Kidney capillary endothelial cell (primary cell): ENCODE measurements around the gene KCND3.

Experiments used
- DNase-seq: peaks from one replicate; pipeline ENCODE4 v3.0.0-alpha.2; 2018; ENCODE audit warnings: low spot score

The KCND3 gene

DNA sequence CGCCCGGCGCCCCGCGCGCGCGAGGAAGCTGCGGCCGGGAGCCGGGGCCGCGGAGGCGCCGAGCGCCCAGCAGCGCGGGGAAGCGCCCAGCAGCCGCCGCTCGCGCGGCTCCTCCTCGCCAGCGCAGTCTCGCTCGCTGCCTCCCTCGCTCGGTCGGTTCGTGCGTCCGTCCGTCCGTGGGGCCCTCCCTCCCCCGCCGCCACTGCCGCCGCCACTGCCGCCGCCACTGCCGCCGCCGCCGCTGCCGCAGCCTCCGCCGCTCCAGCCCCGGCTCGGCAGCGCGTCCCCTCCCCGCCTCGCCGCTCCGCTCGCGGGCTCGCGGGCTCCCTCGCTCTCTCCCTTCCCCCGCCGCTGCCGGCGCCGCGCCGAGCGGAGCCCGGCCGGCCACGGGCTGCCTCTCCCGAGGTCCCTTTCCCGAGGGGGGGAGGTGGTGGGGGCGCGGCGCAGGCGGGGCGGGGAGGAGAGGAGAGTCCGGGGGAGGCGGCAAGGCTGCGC lies at the start of gene KCND3:
Gene KCND3 (minus strand): TSS at position 138 of the 495 bp plus-strand sequence.
- peak; percentile 7 for DNase-seq

DNA sequence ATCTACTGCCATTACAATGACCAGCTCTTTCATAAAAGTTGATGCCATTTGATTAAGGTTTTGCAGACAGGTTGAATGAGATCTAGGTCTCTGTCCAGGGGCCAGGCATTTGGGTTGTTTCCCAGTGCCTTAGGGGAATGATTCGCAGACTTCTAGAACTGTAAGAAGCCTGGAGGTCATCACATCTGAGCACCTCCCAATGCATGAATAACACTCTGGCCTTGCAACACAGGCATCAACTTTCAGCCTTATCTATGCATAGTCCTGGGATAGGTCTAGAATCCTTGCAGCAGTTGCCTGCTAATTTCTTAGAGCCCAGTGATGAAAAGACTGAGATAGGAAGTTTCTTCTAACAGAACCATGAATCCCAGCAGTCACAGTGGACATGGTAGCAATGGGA lies 44.8 kb upstream of the KCND3 start:
- no peak for DNase-seq

DNA sequence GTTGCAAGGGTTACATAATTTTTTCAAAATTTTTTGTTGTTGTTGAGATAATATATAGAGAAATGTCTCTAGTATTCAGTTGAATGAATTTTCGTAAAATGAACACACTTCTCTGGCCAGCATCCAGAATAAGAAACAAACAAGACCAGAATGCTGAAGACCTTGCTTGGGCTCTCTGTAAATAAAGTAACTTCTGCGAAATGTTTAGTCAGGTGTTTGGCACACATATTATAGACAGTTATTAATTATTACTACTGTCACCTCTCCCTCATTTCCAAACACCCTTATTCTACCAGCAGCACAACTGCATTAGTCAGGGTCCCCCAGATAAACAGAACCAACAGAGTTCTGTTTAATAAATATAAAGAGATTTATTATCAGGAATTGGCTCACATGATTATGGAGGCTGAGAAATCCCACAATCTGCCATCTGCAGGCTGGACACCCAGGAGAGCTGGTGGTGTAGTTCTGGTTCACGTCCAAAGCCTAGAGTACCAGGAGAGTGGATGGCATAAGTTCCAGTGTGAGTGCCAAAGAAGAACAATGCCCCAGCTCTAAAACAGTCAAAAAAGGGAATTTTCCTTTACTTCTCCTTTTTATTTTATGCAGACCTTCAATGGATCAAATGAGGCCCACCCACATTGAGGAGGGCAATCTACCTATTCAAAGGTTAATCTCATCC lies 44.1 kb upstream of the KCND3 start:
- DNase-seq: no peak

- no peak for DNase-seq
Measured at GRCh38 chr1:112030157-112030556, 40.7 kb upstream of the KCND3 start.

DNA sequence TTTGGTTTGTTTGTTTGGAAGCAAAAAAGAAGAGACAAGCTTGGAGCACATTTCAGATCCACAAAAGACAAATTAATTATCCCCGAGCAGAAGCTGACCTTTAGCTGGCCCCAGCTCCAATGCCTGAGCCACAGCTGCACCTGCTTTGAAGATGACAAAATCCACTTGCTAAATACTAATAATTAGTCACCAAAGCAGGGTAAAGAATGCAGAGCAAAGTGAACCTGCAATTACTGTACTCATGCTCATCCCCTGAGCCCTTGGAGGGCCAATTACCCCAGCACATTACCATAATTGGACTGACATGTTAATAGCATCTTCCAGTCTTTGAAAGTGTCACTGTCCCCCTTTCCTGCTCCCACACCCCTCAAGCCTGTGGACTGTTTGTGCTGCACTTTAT lies 38.2 kb upstream of the KCND3 start:
- DNase-seq: no peak

DNA sequence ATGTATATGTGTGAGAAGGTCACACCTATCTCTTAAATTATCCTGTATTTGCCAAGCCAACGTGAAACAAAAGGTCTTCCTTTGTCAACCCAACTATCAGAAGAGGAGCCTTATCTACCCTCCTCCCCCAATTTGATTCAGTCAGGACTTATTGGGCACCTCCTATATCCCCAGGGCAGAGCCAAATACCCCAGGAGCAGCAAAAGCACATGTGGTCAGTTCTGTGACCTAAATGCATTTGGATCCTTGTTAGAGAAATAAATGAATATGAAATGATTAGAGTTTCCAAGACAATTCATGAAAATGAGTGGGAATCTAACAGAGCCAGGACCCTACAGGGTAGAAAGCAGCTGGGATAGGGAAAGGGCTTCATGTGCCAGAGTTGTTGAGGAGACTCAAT lies 37.0 kb upstream of the KCND3 start:
- DNase-seq: no peak

DNA sequence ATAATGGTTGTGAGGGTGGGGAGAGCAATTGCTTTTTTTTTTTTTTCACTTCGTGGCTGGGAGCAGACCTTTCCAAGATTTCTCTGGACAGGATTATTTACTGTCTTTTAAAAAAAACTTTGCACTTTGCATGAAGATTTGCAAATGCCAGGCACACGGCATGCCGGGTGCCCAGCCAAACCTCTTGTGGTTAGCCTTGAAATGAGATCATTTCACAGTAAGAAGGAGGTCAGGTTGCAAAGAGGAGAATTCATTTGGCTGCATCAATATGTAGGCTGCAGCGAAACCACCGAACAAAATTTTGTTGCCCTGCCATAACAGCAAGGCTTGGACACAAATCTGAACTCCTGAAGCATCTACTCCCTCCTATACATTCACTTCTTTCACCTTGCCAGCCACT lies 36.5 kb upstream of the KCND3 start:
- no peak for DNase-seq

DNA sequence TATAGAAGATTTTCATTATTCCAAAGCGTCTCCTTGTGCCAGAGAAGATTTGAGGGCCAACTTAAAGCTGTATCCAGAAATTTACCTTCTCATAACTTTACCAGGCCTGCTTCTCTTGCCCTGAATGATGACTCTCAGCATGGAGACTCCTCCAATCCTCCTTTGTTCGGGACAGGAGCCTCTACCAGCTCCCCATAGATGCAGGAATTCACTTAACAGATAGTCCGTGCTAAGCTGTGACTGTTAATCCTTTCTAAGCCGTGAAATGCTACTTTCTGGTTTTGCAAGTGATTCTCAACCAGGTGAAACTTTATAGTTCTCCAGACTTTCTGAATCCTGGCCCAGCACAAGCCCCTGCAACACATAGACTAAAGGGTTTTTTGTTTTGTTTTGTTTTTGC lies 31.8 kb upstream of the KCND3 start:
- DNase-seq: no peak

GRCh38 chr1:112017183-112017582 lies 27.7 kb upstream of the KCND3 start:
- DNase-seq: no peak

DNA sequence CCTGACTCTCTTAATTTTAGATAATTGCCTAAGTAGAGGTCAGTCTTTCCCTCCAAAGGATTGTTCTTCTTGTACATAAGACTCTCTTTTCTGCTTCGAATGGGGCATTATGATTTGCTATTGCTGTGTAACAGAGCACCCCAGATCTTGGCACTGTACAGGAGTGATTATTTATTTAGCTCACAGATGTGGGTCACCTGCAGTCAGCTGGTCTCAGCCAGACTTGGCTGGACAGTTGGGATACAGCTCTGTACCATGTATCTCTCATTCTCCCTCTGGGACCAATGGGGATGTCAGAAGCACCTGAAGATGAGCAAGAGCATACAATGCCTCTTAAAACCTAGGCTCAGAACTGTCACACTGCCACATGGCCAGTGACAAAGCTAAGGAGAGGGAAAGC lies 23.4 kb upstream of the KCND3 start:
- no peak for DNase-seq

DNA sequence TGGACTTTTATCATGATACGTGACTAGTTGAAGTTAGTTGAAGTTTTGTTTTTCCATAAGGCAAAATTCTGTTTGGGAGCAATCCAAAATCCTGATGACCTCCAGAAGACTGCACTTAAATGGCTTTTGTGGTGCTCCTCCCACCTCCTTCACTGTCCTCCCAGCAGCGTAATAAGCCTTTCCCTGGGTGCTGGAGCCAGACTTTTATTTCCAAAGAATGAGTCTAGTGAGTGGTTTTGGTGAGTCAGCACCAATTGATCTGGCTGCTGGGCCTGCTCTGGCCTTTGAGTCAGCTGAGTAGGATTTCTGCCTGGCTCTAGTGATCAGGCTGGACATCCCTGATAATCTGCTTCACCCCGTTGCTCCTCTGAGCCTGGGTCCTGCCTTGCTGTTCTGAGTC lies 21.7 kb upstream of the KCND3 start:
- no peak for DNase-seq

- no peak for DNase-seq
Measured at GRCh38 chr1:112007169-112007568, 17.7 kb upstream of the KCND3 start.

GRCh38 chr1:112006416-112007025 lies 17.1 kb upstream of the KCND3 start:
- DNase-seq: no peak

- DNase-seq: no peak
Measured at GRCh38 chr1:112004076-112004475, 14.6 kb upstream of the KCND3 start.

DNA sequence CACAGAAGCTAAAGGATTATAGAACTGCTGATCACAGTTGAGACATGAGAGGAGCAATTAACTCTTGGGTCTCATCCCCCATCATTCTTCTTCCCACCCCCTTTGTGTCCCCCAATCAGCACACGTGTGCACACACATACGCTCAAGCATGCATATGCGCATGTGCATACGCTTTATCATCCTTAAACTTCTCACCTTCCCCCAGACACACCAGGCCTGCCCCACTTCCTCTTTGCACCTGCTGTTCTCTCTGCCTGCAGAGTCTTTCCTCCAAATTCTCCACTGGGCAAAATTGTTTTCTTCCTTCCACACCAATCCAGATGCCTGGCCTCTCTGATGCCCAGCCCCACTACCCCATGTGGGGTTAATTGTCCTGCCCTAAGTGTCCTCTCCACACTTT lies 13.0 kb upstream of the KCND3 start:
- DNase-seq: no peak

DNA sequence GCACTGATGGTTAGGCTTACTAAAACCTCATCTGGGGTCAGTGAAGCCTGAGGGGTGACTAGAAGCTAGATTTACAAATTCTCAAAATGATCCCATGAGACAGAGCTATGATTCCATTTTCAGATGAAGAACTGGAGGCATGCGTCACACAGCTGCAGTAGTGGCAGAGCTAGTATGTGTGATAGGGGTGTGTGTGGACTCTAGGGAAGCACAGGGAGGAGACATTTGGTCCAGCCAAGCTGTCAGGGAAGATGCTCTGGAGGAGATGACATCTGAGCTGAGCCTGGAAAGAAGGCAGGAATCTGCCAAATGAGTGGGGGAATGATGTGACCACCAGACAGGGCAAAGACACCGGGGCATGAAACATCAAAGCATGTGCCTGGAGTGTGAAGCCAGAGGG lies 12.0 kb upstream of the KCND3 start:
- no peak for DNase-seq

DNA sequence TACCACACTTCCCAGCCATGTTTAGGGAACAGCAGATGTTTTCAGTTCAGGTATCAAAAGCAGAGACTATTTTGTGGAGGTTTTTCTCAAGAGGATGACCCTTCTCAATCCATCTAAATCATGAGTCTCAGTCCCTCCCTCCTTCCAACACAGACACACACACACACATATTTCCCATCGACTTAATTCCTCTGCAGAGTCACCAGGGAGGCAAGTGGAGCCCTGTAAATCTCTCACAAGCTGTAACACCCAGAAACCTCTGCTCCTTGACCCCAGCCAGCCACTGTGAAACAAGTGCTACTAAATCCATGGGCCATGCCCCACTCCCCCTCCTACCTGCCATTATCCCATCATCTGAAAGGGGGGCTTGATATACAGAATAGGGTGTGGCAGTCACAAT lies 10.6 kb upstream of the KCND3 start:
- no peak for DNase-seq

DNA sequence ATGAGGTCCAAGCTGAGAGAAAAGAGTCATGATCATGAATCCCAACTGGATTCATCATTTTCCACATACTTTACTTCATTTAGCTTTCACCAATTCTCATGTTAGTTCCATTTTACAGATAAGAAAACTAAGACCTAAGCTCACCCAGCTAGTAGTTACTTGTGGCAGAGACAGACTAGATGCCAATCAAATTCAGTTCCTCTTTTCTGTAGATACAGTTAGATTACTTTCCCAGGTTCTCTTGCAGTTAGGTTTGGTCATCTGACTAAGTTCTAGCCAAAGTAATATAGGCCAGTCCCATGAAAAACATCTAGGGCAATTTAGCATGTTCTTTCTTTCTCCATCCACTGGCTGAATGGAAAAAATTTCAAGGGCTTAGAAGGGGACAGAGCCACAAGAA lies 8.9 kb upstream of the KCND3 start:
- no peak for DNase-seq

DNA sequence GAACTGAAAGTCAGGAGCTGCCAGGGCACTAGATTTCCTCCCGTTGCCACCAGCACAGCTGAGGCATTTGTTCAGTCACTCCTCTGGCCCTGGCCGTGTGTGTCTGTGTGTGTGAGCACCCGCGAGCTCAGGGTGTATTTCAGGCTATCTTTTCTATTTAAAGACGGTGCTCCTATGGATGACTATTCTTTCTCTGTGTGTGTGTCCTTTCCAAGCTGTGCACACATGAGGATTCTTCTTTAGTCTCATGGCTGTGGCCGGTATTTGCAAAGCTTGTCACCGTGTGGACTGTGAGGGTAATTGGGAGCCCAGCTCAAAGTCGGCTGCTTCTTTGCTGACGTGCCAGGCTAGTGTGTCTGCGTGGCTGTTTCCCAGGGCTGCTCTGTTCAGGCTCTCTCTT lies 3.0 kb upstream of the KCND3 start:
- DNase-seq: no peak

- peak; percentile 36 for DNase-seq
Measured at GRCh38 chr1:111990878-111991718, 1.6 kb upstream of the KCND3 start.

DNA sequence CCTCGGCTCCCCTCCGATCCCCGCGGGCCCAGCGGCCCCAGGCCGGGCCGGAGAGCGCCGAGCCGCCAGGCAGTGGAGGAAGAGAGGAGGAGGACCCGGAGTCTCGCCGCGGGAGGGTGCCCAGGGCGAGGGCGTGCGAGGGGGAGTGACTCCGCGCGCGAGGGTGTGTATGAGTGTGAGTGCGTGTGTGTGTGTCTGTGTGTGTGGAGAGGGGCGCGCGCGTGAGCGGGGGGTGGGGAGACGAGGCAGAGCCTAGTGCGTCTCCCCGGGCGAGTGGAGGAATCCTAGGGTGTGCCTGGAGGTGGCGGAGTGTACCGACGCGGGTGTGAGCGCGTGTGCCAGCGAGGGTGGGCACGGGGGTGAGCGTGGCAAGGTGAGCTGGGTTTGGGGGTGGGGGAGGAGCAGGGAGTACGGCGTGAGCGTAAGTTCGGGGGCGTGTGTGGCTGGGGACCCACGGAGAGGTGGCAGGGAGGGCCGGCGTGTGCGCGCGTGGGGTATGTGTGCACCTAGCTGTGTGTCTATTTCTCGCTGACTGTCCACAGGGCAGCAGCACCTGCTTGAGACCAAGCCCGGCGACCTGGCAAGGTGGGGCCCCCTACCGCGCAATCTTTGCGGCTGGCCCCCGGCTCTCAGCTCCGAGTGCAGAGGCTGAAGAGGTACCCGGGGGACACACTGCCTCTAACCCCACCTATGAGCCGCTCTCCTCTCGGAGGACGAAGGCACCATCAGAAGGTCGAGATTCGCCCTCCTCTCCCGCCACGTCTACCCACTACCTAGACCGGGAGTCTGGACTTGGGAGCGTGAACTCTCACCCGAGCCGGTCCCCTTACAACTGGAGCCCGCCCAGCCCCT lies 784 bp upstream of the KCND3 start:
- DNase-seq: no peak
